ENCODE results near the gene PEG3.
"Not testable (repeated sequence)": the region's sequence is repeated elsewhere in the genome, so short reads cannot be mapped to it uniquely, and the experiment has no call there.

PEG3 gene

GRCh38 chr19:56840451-56841192 is at the start of gene PEG3, which contains the start of gene ZIM2:
Gene PEG3, minus strand, starts transcription at chr19:56840726. Its CDS starts 16,071 bp downstream, at chr19:56824655.
Gene ZIM2, minus strand, starts transcription at chr19:56840726. Its CDS starts 16,449 bp downstream, at chr19:56824277.
- DNase-seq (ENCODE audit: low spot score) = peak; percentile 32

- no peak for DNase-seq (ENCODE audit: low spot score)
Measured at GRCh38 chr19:56885173-56885985, 44.9 kb upstream of the PEG3 start.

GRCh38 chr19:56884441-56884840 is 43.9 kb upstream of the PEG3 start:
- no peak for DNase-seq (ENCODE audit: low spot score)

GRCh38 chr19:56880592-56881190 is 40.2 kb upstream of the PEG3 start:
- DNase-seq (ENCODE audit: low spot score) = no peak

GRCh38 chr19:56877069-56877715 is 36.7 kb upstream of the PEG3 start:
- no peak for DNase-seq (ENCODE audit: low spot score)

GRCh38 chr19:56875717-56876116 is 35.2 kb upstream of the PEG3 start:
- DNase-seq (ENCODE audit: low spot score) = no peak

- no peak for DNase-seq (ENCODE audit: low spot score)
Measured at GRCh38 chr19:56874530-56874929, 34.0 kb upstream of the PEG3 start.

- DNase-seq (ENCODE audit: low spot score) = no peak
Measured at GRCh38 chr19:56873493-56873892, 33.0 kb upstream of the PEG3 start.

GRCh38 chr19:56869886-56870285 is 29.4 kb upstream of the PEG3 start:
- DNase-seq (ENCODE audit: low spot score) = no peak

- no peak for DNase-seq (ENCODE audit: low spot score)
Measured at GRCh38 chr19:56868446-56868845, 27.9 kb upstream of the PEG3 start.

- DNase-seq (ENCODE audit: low spot score) = no peak
Measured at GRCh38 chr19:56866538-56866937, 26.0 kb upstream of the PEG3 start.

- DNase-seq (ENCODE audit: low spot score) = no peak
Measured at GRCh38 chr19:56864443-56865125, 24.1 kb upstream of the PEG3 start.

- DNase-seq (ENCODE audit: low spot score) = no peak
Measured at GRCh38 chr19:56862741-56863140, 22.2 kb upstream of the PEG3 start.

GRCh38 chr19:56860409-56860808 is 19.9 kb upstream of the PEG3 start:
- DNase-seq (ENCODE audit: low spot score) = not testable (repeated sequence)

- DNase-seq (ENCODE audit: low spot score) = no peak
Measured at GRCh38 chr19:56858026-56858425, 17.5 kb upstream of the PEG3 start.

- no peak for DNase-seq (ENCODE audit: low spot score)
Measured at GRCh38 chr19:56856822-56857221, 16.3 kb upstream of the PEG3 start.

- DNase-seq (ENCODE audit: low spot score) = not testable (repeated sequence)
Measured at GRCh38 chr19:56852361-56852760, 11.8 kb upstream of the PEG3 start.

GRCh38 chr19:56848166-56848565 is 7.6 kb upstream of the PEG3 start:
- no peak for DNase-seq (ENCODE audit: low spot score)

GRCh38 chr19:56842412-56842811 is 1.9 kb upstream of the PEG3 start:
- DNase-seq (ENCODE audit: low spot score) = no peak

GRCh38 chr19:56841193-56841543 is 642 bp upstream of the PEG3 start:
- DNase-seq (ENCODE audit: low spot score) = no peak

- peak; percentile 95 for DNase-seq (ENCODE audit: low spot score)
Measured at GRCh38 chr19:56839652-56840450, 675 bp downstream of the PEG3 start.

Measured in kidney tubule cell (primary cell).